B cell (primary cell): ENCODE data around the gene UBE2D3. TPM values are rescaled to one million over a fixed set of nuclear protein-coding genes. Genes with fewer than 3 reads are reported as not detected.

Experiments used
- ATAC-seq: fragments of 200-7000 bp; cut with Tn5 transposase; one replicate; pipeline ENCODE4 v1.10.0; 2021; ENCODE audit warnings: low read depth, mild to moderate bottlenecking, moderate number of reproducible peaks, moderate library complexity
- CTCF ChIA-PET: fragments of 350-600 bp; sonication (Branson Sonifier 250); formaldehyde crosslinking; loops from one replicate; lab custom pipeline; 2021; ENCODE audit warnings: antibody characterized with exemption, inconsistent platforms; lab: Charles Lee
- POLR2A ChIA-PET: fragments of 350-600 bp; sonication (Branson Sonifier 250); formaldehyde crosslinking; loops from one replicate; lab custom pipeline; 2021; ENCODE audit warnings: antibody characterized with exemption; lab: Charles Lee
- DNase-seq: peaks from one replicate; pipeline ENCODE4 v3.0.0; 2013
- H2AFZ ChIP-seq: 2 replicates; pipeline ENCODE4 v1.6.1; 2012; ENCODE audit warnings: mild to moderate bottlenecking, low read depth, low read length; ENCODE audit not compliant: insufficient read depth, poor library complexity, severe bottlenecking
- H3K27ac ChIP-seq, 2 donors: 1 replicate in 1 of 2; 2 replicates in 1 of 2; pipeline ENCODE4 v1.5.1; 2012 to 2013; ENCODE audit warnings: low read length in 2 of 2, mild to moderate bottlenecking in 2 of 2, moderate library complexity in 1 of 2
- H3K27me3 ChIP-seq, 4 experiments: fragments of 200-600 bp in 1 of 4; sonication (generic) in 1 of 4; replicated peaks in 1 of 4; 1 replicate in 2 of 4; 2 replicates in 2 of 4; pipeline versions ENCODE4 v1.6.1 to v1.7.0; 2013 to 2016; ENCODE audit warnings: low read length in 3 of 4, mild to moderate bottlenecking in 2 of 4, mixed read lengths in 1 of 4, moderate library complexity in 1 of 4; ENCODE audit not compliant: insufficient read depth in 4 of 4, control insufficient read depth in 3 of 4; ENCODE audit errors: control extremely low read depth in 1 of 4
- H3K36me3 ChIP-seq, 2 experiments: replicated peaks in 1 of 2; 1 replicate in 1 of 2; 2 replicates in 1 of 2; pipeline versions ENCODE4 v1.6.1 to v1.7.1; 2013; ENCODE audit warnings: low read length in 1 of 2; ENCODE audit not compliant: insufficient read depth in 2 of 2, control insufficient read depth in 1 of 2; ENCODE audit errors: control extremely low read depth in 1 of 2, extremely low read depth in 1 of 2
- H3K4me1 ChIP-seq, 2 donors: fragments of 200-600 bp in 1 of 2; sonication (generic) in 1 of 2; 1 replicate in 1 of 2; 2 replicates in 1 of 2; pipeline versions ENCODE4 v1.5.1 to v1.6.1; 2013 to 2017; ENCODE audit warnings: low read length in 2 of 2; ENCODE audit not compliant: control insufficient read depth in 2 of 2, insufficient read depth in 2 of 2
- H3K4me2 ChIP-seq: replicated peaks from 2 replicates; pipeline ENCODE3; 2012; ENCODE audit warnings: mild to moderate bottlenecking, low read depth, low read length; ENCODE audit not compliant: poor library complexity, severe bottlenecking
- H3K4me3 ChIP-seq, 5 experiments: fragments of 200-600 bp in 1 of 5; sonication (generic) in 1 of 5; 1 replicate in 3 of 5; 2 replicates in 2 of 5; pipeline versions ENCODE4 v1.5.1 to v1.7.0; 2011 to 2016; ENCODE audit warnings: low read length in 4 of 5, mild to moderate bottlenecking in 4 of 5, low read depth in 2 of 5, control low read depth in 1 of 5, moderate library complexity in 1 of 5; ENCODE audit not compliant: insufficient read depth in 1 of 5; ENCODE audit errors: control extremely low read depth in 1 of 5, extremely low read depth in 1 of 5
- H3K79me2 ChIP-seq: fragments of 200-600 bp; sonication (generic); one replicate; pipeline ENCODE4 v1.6.0; 2016; ENCODE audit warnings: low read length; ENCODE audit not compliant: control insufficient read depth, insufficient read depth
- H3K9ac ChIP-seq: fragments of 200-600 bp; sonication (generic); 2 replicates; pipeline ENCODE4 v1.6.1; 2017; ENCODE audit warnings: mild to moderate bottlenecking, low read length, moderate library complexity
- H3K9me3 ChIP-seq, 3 donors: one replicate each; pipeline versions ENCODE4 v1.6.1 to v1.7.1; 2013; ENCODE audit warnings: low read length in 2 of 3; ENCODE audit not compliant: control insufficient read depth in 2 of 3, insufficient read depth in 1 of 3; ENCODE audit errors: control extremely low read depth in 1 of 3
- H4K20me1 ChIP-seq: 2 replicates; pipeline ENCODE4 v1.6.0; 2012; ENCODE audit warnings: mild to moderate bottlenecking, low read length; ENCODE audit not compliant: insufficient read depth, control insufficient read depth, poor library complexity, severe bottlenecking
- H3K27ac Mint-ChIP-seq: one replicate; pipeline ENCODE4 v1.8.0; 2021; ENCODE audit warnings: mixed read lengths
- H3K27me3 Mint-ChIP-seq: one replicate; pipeline ENCODE4 v1.8.0; 2021; ENCODE audit warnings: mixed read lengths
- H3K4me1 Mint-ChIP-seq: one replicate; pipeline ENCODE4 v1.8.0; 2021; ENCODE audit warnings: mixed read lengths
- H3K4me3 Mint-ChIP-seq: one replicate; pipeline ENCODE4 v1.8.0; 2021; ENCODE audit warnings: mixed read lengths
- H3K9me3 Mint-ChIP-seq: one replicate; pipeline ENCODE4 v1.8.0; 2022; ENCODE audit warnings: mixed read lengths; ENCODE audit not compliant: insufficient read depth
- EZH2 ChIP-seq: IDR thresholded peaks from 2 replicates; pipeline ENCODE4 v1.6.1; 2012; ENCODE audit warnings: borderline replicate concordance, low read depth, mild to moderate bottlenecking, moderate library complexity, low read length; ENCODE audit not compliant: insufficient read depth, poor library complexity, severe bottlenecking
- WGBS: methylation state at CpG from one replicate; pipeline ENCODE4 v1.1.5; 2013; ENCODE audit warnings: missing lambda C conversion rate; ENCODE audit not compliant: insufficient coverage; 5-methylcytosine and 5-hydroxymethylcytosine counted together
- intact Hi-C: fragments of 100-400 bp; cut with micrococcal nuclease; formaldehyde crosslinking; loops from one replicate; pipeline ENCODE4 v1.10.0; 2022
- polyA plus RNA-seq: library from polyadenylated mRNA; depleted of rRNA; stranded (reverse); fragments of >200 nt; gene quantifications from 2 replicates; pipeline ENCODE4 v1.2.3, GENCODE V29; 2012
- total RNA-seq, 2 donors: library from RNA; stranded (reverse); fragments of 120-200 nt in 1 of 2; gene quantifications; 1 replicate in 1 of 2; 2 replicates in 1 of 2; pipeline versions ENCODE4 v1.2.3 to v1.2.4, GENCODE V29; 2013 to 2022
- TF ChIP-seq, protein P1 (sequence below): fragments of 200-600 bp; IDR thresholded peaks from one replicate; pipeline ENCODE4 v1.8.0; 2022; ENCODE audit warnings: antibody characterized with exemption, mild to moderate bottlenecking

UBE2D3 gene
- total and polyA plus RNA-seq, 2 donors (not counting 1 experiment from before 2014, with no cell fraction given): 223 to 264 TPM

DNA sequence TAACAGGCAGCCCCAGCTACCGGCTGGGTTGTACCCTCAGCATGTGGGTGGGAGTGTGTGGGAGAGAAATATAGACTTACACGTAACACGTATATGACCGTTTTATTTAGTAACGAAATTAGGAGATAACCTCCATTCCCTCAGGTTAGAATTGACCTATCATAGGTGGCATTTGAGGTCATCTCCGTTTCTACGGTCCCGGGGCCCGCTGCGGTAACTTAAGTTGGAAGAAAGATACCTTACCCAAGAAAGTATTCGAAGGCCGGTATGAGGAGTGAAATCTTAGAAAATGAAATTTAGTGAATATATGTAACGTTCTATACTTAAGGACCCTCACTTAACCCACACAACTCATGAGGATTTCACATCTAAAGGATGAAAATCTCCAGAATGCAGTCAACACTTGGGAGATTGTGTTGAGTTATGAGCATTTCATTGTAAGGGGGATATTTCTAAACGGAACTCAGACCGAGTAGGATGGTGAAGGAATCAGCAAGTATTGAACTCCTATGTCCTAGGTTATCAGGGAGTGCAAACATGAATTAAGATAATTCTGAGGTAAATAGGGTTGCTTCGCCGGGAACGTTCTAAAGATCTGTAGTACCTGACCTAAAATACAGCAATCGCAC lies 42.3 kb upstream of the UBE2D3 start:
- Histone ChIP-seq H3K27ac (peak overlapping the region; percentile 97), H3K4me2 (peak overlapping the region; percentile 78), H3K9ac (peak overlapping the region; percentile 91), H3K36me3 (no peaks in the 10 kb centered on the region), H4K20me1 (no peaks in the 10 kb centered on the region), H3K9me3 (no peaks in the 10 kb centered on the region), H3K4me3 (peak overlapping the region; percentile 75 to 89 (median 81)), H3K27me3 (no peaks in the 10 kb centered on the region), H2AFZ (peak overlapping the region; percentile 73), H3K4me1 (peaks cover 22 to 23% of the 10 kb centered on the region in 2 donors), H3K79me2 (peaks cover 80% of the 10 kb centered on the region)
- 0% methylated on average over 2 of the region's 19 CpGs for WGBS
- ChIA-PET CTCF (interaction anchor here (0.7 to 1.9 kb wide), 7 partner anchors 42 to 230 kb away, joined by 3 to 20 read pairs (median 4); partner anchors contain the start of genes BDH2, MANBA and UBE2D3), POLR2A (interaction anchor here (1.4 to 2.8 kb wide), 3 partner anchors 42 to 150 kb away, joined by 5 to 79 read pairs (median 15); partner anchors contain the start of genes MANBA, SLC9B1 and UBE2D3)
- Mint-ChIP-seq H3K4me1 (peaks cover 56% of the 10 kb centered on the region), H3K27ac (peak overlapping the region; percentile 96), H3K9me3 (no peaks in the 10 kb centered on the region), H3K27me3 (no peaks in the 10 kb centered on the region), H3K4me3 (peak overlapping the region; percentile 93)
- no peak for ATAC-seq
- TF ChIP-seq, protein P1, sequence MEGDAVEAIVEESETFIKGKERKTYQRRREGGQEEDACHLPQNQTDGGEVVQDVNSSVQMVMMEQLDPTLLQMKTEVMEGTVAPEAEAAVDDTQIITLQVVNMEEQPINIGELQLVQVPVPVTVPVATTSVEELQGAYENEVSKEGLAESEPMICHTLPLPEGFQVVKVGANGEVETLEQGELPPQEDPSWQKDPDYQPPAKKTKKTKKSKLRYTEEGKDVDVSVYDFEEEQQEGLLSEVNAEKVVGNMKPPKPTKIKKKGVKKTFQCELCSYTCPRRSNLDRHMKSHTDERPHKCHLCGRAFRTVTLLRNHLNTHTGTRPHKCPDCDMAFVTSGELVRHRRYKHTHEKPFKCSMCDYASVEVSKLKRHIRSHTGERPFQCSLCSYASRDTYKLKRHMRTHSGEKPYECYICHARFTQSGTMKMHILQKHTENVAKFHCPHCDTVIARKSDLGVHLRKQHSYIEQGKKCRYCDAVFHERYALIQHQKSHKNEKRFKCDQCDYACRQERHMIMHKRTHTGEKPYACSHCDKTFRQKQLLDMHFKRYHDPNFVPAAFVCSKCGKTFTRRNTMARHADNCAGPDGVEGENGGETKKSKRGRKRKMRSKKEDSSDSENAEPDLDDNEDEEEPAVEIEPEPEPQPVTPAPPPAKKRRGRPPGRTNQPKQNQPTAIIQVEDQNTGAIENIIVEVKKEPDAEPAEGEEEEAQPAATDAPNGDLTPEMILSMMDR: no peak
- no peak for TF ChIP-seq EZH2
- intact Hi-C loops: loop anchor here (1.0 to 5.0 kb wide), 6 partner anchors 41 to 367 kb away; partner anchors contain the start of genes BDH2, CENPE, MANBA and NFKB1
- DNase-seq: no peak
